CD4-positive, alpha-beta T cell treated with Interleukin-17A for 4 hours (primary cell): ENCODE data around the gene SCAPER.
"Not testable (repeated sequence)": the region's sequence is repeated elsewhere in the genome, so short reads cannot be mapped to it uniquely, and the experiment has no call there.

Experiments
- DNase-seq: peaks from one replicate; pipeline ENCODE4 v3.0.0-alpha.2; 2020; ENCODE audit warnings: mixed read lengths

Gene SCAPER

GRCh38 chr15:76860201-76860600 lies 44.9 kb downstream of the SCAPER start:
- no peak for DNase-seq

- not testable (repeated sequence) for DNase-seq
Observed at GRCh38 chr15:76850367-76850766, 54.8 kb downstream of the SCAPER start.

- no peak for DNase-seq
Observed at GRCh38 chr15:76846782-76847181, 58.4 kb downstream of the SCAPER start.

GRCh38 chr15:76844096-76844495 lies 61.0 kb downstream of the SCAPER start:
- DNase-seq = no peak

- no peak for DNase-seq
Observed at GRCh38 chr15:76843269-76843668, 61.9 kb downstream of the SCAPER start.

- no peak for DNase-seq
Observed at GRCh38 chr15:76840830-76841460, 64.2 kb downstream of the SCAPER start.

- DNase-seq = no peak
Observed at GRCh38 chr15:76839173-76839572, 66.0 kb downstream of the SCAPER start.

GRCh38 chr15:76837474-76837873 lies 67.7 kb downstream of the SCAPER start:
- DNase-seq = no peak

- DNase-seq = no peak
Observed at GRCh38 chr15:76829939-76830338, 75.2 kb downstream of the SCAPER start.

GRCh38 chr15:76823890-76824289 lies 81.2 kb downstream of the SCAPER start:
- DNase-seq = no peak

- DNase-seq = no peak
Observed at GRCh38 chr15:76823303-76823702, 81.8 kb downstream of the SCAPER start.

GRCh38 chr15:76818926-76819325 lies 86.2 kb downstream of the SCAPER start:
- peak; percentile 8 for DNase-seq

GRCh38 chr15:76815421-76815820 lies 89.7 kb downstream of the SCAPER start:
- no peak for DNase-seq

GRCh38 chr15:76812381-76812780 lies 92.8 kb downstream of the SCAPER start:
- no peak for DNase-seq

- no peak for DNase-seq
Observed at GRCh38 chr15:76809412-76810103, 95.6 kb downstream of the SCAPER start.

- DNase-seq = no peak
Observed at GRCh38 chr15:76803049-76803571, 102.0 kb downstream of the SCAPER start.

GRCh38 chr15:76802411-76802810 lies 102.7 kb downstream of the SCAPER start:
- no peak for DNase-seq

- DNase-seq = no peak
Observed at GRCh38 chr15:76799760-76800159, 105.4 kb downstream of the SCAPER start.

GRCh38 chr15:76795217-76795616 lies 109.9 kb downstream of the SCAPER start:
- DNase-seq = no peak

- DNase-seq = no peak
Observed at GRCh38 chr15:76793162-76793561, 112.0 kb downstream of the SCAPER start.

GRCh38 chr15:76791511-76791910 lies 113.6 kb downstream of the SCAPER start:
- DNase-seq = no peak

- no peak for DNase-seq
Observed at GRCh38 chr15:76787273-76787672, 117.9 kb downstream of the SCAPER start.

- no peak for DNase-seq
Observed at GRCh38 chr15:76776969-76777368, 128.2 kb downstream of the SCAPER start.

- DNase-seq = no peak
Observed at GRCh38 chr15:76776480-76776879, 128.7 kb downstream of the SCAPER start.

- DNase-seq = no peak
Observed at GRCh38 chr15:76773234-76773633, 131.9 kb downstream of the SCAPER start.
